Measurements from ENCODE around the gene ADGRL1.
"Not testable (repeated sequence)": the region's sequence is repeated elsewhere in the genome, so short reads cannot be mapped to it uniquely, and the experiment has no call there.

Gene ADGRL1

GRCh38 chr19:14186684-14187083 lies 19.3 kb downstream of the ADGRL1 start:
- not testable (repeated sequence) for DNase-seq

GRCh38 chr19:14185691-14186090 lies 20.3 kb downstream of the ADGRL1 start:
- not testable (repeated sequence) for DNase-seq

- DNase-seq: no peak
Observed at GRCh38 chr19:14185158-14185557, 20.8 kb downstream of the ADGRL1 start.

GRCh38 chr19:14183741-14184350 lies 22.1 kb downstream of the ADGRL1 start:
- DNase-seq: no peak

- DNase-seq: no peak
Observed at GRCh38 chr19:14182476-14182875, 23.5 kb downstream of the ADGRL1 start.

GRCh38 chr19:14181906-14182305 lies 24.1 kb downstream of the ADGRL1 start:
- no peak for DNase-seq

GRCh38 chr19:14181199-14181598 lies 24.8 kb downstream of the ADGRL1 start:
- not testable (repeated sequence) for DNase-seq

GRCh38 chr19:14177496-14178074 lies 28.4 kb downstream of the ADGRL1 start:
- no peak for DNase-seq

- no peak for DNase-seq
Observed at GRCh38 chr19:14175351-14175792, 30.6 kb downstream of the ADGRL1 start.

- DNase-seq: no peak
Observed at GRCh38 chr19:14174883-14175282, 31.1 kb downstream of the ADGRL1 start.

GRCh38 chr19:14168993-14169392 lies 37.0 kb downstream of the ADGRL1 start:
- no peak for DNase-seq

- DNase-seq: no peak
Observed at GRCh38 chr19:14168259-14168972, 37.6 kb downstream of the ADGRL1 start.

GRCh38 chr19:14167576-14168138 lies 38.3 kb downstream of the ADGRL1 start:
- DNase-seq: no peak

GRCh38 chr19:14166999-14167575 lies 38.9 kb downstream of the ADGRL1 start:
- no peak for DNase-seq

- no peak for DNase-seq
Observed at GRCh38 chr19:14165990-14166830, 39.8 kb downstream of the ADGRL1 start.

GRCh38 chr19:14164724-14165493 lies 41.1 kb downstream of the ADGRL1 start:
- no peak for DNase-seq

- DNase-seq: no peak
Observed at GRCh38 chr19:14164082-14164481, 41.9 kb downstream of the ADGRL1 start.

GRCh38 chr19:14162871-14163297 lies 43.1 kb downstream of the ADGRL1 start:
- no peak for DNase-seq

- no peak for DNase-seq
Observed at GRCh38 chr19:14161305-14161704, 44.7 kb downstream of the ADGRL1 start.

GRCh38 chr19:14160017-14160703 lies 45.8 kb downstream of the ADGRL1 start:
- no peak for DNase-seq

- no peak for DNase-seq
Observed at GRCh38 chr19:14159059-14159458, 46.9 kb downstream of the ADGRL1 start.

Measured in activated CD4-positive, alpha-beta T cell treated with anti-CD3 and anti-CD28 coated beads, Interleukin-2, amount 50 U/mL, for 16 hours (primary cell).